Esophagus muscularis mucosa (tissue), 3 donors: ENCODE data around the gene FAM124A.

Experiments
- POLR2A ChIP-seq: fragments of 450-650 bp; IDR thresholded peaks from one replicate; pipeline ENCODE4 v1.6.1; 2017; ENCODE audit warnings: antibody characterized with exemption, moderate library complexity, mild to moderate bottlenecking, low read depth
- POLR2AphosphoS5 ChIP-seq, 2 donors: sonication (generic); formaldehyde crosslinking; IDR thresholded peaks; one replicate each; pipeline ENCODE4 v1.6.1; 2017; ENCODE audit warnings: antibody characterized with exemption in 2 of 2
- TF ChIP-seq, protein P1 (sequence below), 3 experiments: fragments of 200-600 bp in 2 of 3; fragments of 450-650 bp in 1 of 3; sonication (generic) in 2 of 3; IDR thresholded peaks; one replicate each; pipeline ENCODE4 v1.5.1; 2017 to 2019; ENCODE audit warnings: antibody characterized with exemption in 3 of 3, mild to moderate bottlenecking in 2 of 3, moderate library complexity in 1 of 3

DNA sequence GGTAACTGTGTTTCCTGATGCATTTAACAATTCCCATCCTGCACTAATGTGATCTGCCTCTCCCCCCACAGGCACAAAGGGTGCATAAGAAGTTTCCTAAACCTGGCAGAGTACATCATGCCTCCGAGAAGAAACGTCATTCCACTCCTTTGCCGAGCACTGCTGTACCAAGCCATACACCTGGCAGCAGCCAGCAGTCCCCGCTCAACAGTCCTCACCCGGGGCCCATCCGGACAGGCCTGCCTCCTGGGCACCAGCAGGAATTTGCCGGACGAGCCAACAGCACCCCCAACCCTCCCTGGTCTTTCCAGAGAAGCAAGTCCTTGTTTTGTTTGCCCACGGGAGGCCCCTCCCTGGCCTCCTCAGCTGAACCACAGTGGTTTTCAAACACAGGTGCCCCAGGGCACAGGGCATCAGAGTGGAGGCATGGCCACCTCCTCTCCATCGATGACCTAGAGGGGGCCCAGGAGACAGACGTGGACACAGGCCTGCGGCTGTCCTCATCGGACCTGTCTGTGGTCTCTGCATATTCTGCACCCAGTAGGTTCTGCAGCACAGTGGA is 58.3 kb downstream of the FAM124A start:
- TF ChIP-seq, protein P1, sequence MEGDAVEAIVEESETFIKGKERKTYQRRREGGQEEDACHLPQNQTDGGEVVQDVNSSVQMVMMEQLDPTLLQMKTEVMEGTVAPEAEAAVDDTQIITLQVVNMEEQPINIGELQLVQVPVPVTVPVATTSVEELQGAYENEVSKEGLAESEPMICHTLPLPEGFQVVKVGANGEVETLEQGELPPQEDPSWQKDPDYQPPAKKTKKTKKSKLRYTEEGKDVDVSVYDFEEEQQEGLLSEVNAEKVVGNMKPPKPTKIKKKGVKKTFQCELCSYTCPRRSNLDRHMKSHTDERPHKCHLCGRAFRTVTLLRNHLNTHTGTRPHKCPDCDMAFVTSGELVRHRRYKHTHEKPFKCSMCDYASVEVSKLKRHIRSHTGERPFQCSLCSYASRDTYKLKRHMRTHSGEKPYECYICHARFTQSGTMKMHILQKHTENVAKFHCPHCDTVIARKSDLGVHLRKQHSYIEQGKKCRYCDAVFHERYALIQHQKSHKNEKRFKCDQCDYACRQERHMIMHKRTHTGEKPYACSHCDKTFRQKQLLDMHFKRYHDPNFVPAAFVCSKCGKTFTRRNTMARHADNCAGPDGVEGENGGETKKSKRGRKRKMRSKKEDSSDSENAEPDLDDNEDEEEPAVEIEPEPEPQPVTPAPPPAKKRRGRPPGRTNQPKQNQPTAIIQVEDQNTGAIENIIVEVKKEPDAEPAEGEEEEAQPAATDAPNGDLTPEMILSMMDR (IDR thresholded peaks at IDR 0.05) = no peak
- no peak for TF ChIP-seq POLR2A
- no peak for TF ChIP-seq POLR2AphosphoS5 (IDR thresholded peaks at IDR 0.05)
